Raji (cell line): ENCODE data around the gene HHEX.

Source experiments
- POLR2A ChIP-seq: IDR thresholded peaks from 2 replicates; pipeline ENCODE4 v1.6.1; 2011; ENCODE audit warnings: low read depth, low read length, control low read depth; ENCODE audit not compliant: insufficient read depth

HHEX gene

GRCh38 chr10:92742331-92743228 lies 52.8 kb downstream of the HHEX start:
- no peak for TF ChIP-seq POLR2A
